Measurements from ENCODE around the gene NDUFS8.
A peak's percentile ranks its signal among the peaks of the same experiment; 100 is the strongest.

Gene NDUFS8

GRCh38 chr11:68007498-68008380 is 22.7 kb upstream of the NDUFS8 start:
- Mint-ChIP-seq H3K27ac (no peak overlapping the region), H3K27me3 (no peaks in the 10 kb centered on the region), H3K4me3 (no peak overlapping the region), H3K9me3 (no peaks in the 10 kb centered on the region), H3K36me3 (ENCODE audit: insufficient read depth) (peaks cover 10% of the 10 kb centered on the region), H3K4me1 (ENCODE audit: low read depth in 2 of 2) (peaks cover 14 to 18% of the 10 kb centered on the region in 2 donors)
- ATAC-seq (replicated peaks), result no peak
- DNase-seq, result no peak

GRCh38 chr11:68008381-68009337 is 21.8 kb upstream of the NDUFS8 start:
- Mint-ChIP-seq H3K4me1 (ENCODE audit: low read depth in 2 of 2) (peaks cover 11 to 16% of the 10 kb centered on the region in 2 donors), H3K27ac (peak overlapping the region in 1 of 2 donors; percentile 73), H3K27me3 (peaks cover 0 to 2% of the 10 kb centered on the region in 2 donors), H3K4me3 (no peak overlapping the region), H3K36me3 (ENCODE audit: insufficient read depth) (peaks cover 9% of the 10 kb centered on the region), H3K9me3 (no peaks in the 10 kb centered on the region)
- ATAC-seq (replicated peaks) (no peak), DNase-seq (no peak)

GRCh38 chr11:68009391-68010089 is 20.9 kb upstream of the NDUFS8 start:
- no peak overlapping the region for H3K4me3 Mint-ChIP-seq
- no peak for DNase-seq
- H3K36me3 Mint-ChIP-seq (ENCODE audit: insufficient read depth), result peaks cover 3% of the 10 kb centered on the region
- H3K9me3 Mint-ChIP-seq, result no peaks in the 10 kb centered on the region
- peaks cover 0 to 9% of the 10 kb centered on the region in 2 donors for H3K27me3 Mint-ChIP-seq
- no peak for ATAC-seq (replicated peaks)
- no peak overlapping the region for H3K27ac Mint-ChIP-seq
- peaks cover 5 to 10% of the 10 kb centered on the region in 2 donors for H3K4me1 Mint-ChIP-seq (ENCODE audit: low read depth in 2 of 2)

DNA sequence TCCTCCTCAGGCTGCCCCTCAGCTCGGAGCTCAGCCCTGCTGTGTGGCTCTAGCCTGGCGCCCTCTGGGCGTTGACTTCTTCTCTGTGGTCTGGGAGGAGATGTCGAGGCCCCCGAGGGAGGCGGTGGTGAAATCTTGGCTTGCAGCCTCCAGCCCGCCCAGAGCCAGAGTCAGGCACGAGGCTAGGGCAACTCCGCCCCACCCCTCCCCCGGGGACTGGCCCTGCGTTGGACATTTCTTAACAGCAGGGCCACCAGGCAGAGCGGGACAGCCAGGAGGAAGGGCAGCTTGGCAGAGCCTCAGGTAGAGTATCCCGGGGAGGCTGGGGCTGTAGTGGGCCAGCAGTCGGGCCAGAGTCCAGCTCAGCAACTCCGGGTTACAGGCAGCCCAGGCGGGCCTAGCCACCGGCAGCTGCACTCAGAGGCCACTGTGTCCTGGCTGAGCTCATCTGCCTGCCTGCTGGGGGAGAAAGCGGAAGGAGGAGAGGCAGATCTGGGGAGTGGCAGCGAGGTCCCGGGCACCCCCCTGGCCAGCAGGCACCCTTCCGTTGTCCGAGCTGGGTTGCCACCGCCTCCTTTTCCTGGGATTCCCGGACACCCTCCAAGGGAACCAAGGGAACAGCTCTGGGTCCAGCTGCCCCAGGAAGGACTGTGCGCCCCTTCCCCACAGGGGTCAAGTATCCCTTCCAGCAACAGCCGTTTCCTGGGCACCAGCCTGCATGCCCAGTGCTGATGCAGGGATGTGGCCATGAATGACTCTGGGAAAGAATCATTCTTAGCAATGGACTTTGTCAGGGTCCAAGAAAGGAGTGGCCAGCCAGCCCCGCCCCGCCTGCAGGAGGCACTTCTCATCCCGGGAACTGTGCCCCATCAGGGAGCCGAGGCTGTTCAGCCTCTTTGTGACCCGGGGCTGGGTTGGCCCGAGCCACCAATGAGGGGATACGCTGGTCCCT is 20.1 kb upstream of the NDUFS8 start, which contains the start of gene ALDH3B1:
TSS of gene ALDH3B1 (plus strand) at position 238 of the 952 bp plus-strand sequence. CDS start 4,971 bp downstream, outside the sequence.
- ATAC-seq (replicated peaks) (peak; percentile 41), DNase-seq (no peak)
- Mint-ChIP-seq H3K36me3 (ENCODE audit: insufficient read depth) (peaks cover 2% of the 10 kb centered on the region), H3K27me3 (peaks cover 0 to 9% of the 10 kb centered on the region in 2 donors), H3K4me1 (ENCODE audit: low read depth in 2 of 2) (peaks cover 0 to 5% of the 10 kb centered on the region in 2 donors), H3K9me3 (no peaks in the 10 kb centered on the region), H3K27ac (no peak within 1 kb of the TSS), H3K4me3 (no peak within 1 kb of the TSS)

GRCh38 chr11:68011051-68011943 is 19.2 kb upstream of the NDUFS8 start:
- ATAC-seq (replicated peaks), result no peak
- Mint-ChIP-seq H3K36me3 (ENCODE audit: insufficient read depth) (peaks cover 2% of the 10 kb centered on the region), H3K27ac (no peak overlapping the region), H3K27me3 (peaks cover 0 to 9% of the 10 kb centered on the region in 2 donors), H3K4me3 (no peak overlapping the region), H3K9me3 (no peaks in the 10 kb centered on the region), H3K4me1 (ENCODE audit: low read depth in 2 of 2) (peaks cover 0 to 5% of the 10 kb centered on the region in 2 donors)
- no peak for DNase-seq

GRCh38 chr11:68012044-68012842 is 18.2 kb upstream of the NDUFS8 start:
- H3K4me1 Mint-ChIP-seq (ENCODE audit: low read depth in 2 of 2), result peaks cover 0 to 5% of the 10 kb centered on the region in 2 donors
- H3K27me3 Mint-ChIP-seq, result peaks cover 0 to 9% of the 10 kb centered on the region in 2 donors
- H3K36me3 Mint-ChIP-seq (ENCODE audit: insufficient read depth), result peaks cover 2% of the 10 kb centered on the region
- DNase-seq (no peak), ATAC-seq (replicated peaks) (no peak)
- no peaks in the 10 kb centered on the region for H3K9me3 Mint-ChIP-seq
- H3K27ac Mint-ChIP-seq, result no peak overlapping the region
- no peak overlapping the region for H3K4me3 Mint-ChIP-seq

- H3K27ac Mint-ChIP-seq, result no peak overlapping the region
- DNase-seq, result no peak
- H3K4me3 Mint-ChIP-seq, result no peak overlapping the region
- H3K27me3 Mint-ChIP-seq, result peaks cover 0 to 9% of the 10 kb centered on the region in 2 donors
- no peaks in the 10 kb centered on the region for H3K9me3 Mint-ChIP-seq
- no peak for ATAC-seq (replicated peaks)
- peaks cover 0 to 5% of the 10 kb centered on the region in 2 donors for H3K4me1 Mint-ChIP-seq (ENCODE audit: low read depth in 2 of 2)
- H3K36me3 Mint-ChIP-seq (ENCODE audit: insufficient read depth), result peaks cover 5% of the 10 kb centered on the region
Measured at GRCh38 chr11:68012843-68013610, 17.5 kb upstream of the NDUFS8 start.

DNA sequence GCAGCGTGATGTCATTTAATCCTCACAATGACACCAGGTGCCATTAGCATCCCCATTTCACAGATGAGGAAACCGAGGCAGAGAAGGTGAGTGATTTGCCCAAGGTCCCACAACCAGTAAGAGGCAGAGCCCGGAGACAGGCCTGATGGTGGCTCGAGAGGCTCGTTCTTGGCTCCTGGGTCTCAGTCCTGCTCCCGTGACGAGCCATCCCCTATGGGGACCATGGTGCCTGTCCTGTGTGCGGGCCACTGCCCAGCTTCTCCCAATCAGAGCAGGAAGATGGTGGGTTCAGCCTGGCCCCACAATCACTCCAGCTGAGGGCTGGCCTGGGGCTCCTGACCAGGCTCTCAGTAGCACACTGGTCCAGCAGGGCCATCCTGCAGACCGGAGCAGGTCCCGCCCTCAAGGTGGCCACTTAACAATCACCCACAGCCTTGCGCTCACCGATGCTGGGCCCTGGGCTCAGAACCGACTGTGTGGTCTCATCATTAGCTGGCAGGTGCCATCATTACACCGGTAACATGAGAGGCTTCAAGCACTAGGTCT is 16.8 kb upstream of the NDUFS8 start:
- H3K4me1 Mint-ChIP-seq (ENCODE audit: low read depth in 2 of 2), result peaks cover 0 to 6% of the 10 kb centered on the region in 2 donors
- H3K27ac Mint-ChIP-seq, result no peak overlapping the region
- no peaks in the 10 kb centered on the region for H3K9me3 Mint-ChIP-seq
- H3K27me3 Mint-ChIP-seq, result peaks cover 0 to 9% of the 10 kb centered on the region in 2 donors
- ATAC-seq (replicated peaks) (no peak), DNase-seq (no peak)
- H3K4me3 Mint-ChIP-seq, result no peak overlapping the region
- H3K36me3 Mint-ChIP-seq (ENCODE audit: insufficient read depth), result peaks cover 6% of the 10 kb centered on the region

DNA sequence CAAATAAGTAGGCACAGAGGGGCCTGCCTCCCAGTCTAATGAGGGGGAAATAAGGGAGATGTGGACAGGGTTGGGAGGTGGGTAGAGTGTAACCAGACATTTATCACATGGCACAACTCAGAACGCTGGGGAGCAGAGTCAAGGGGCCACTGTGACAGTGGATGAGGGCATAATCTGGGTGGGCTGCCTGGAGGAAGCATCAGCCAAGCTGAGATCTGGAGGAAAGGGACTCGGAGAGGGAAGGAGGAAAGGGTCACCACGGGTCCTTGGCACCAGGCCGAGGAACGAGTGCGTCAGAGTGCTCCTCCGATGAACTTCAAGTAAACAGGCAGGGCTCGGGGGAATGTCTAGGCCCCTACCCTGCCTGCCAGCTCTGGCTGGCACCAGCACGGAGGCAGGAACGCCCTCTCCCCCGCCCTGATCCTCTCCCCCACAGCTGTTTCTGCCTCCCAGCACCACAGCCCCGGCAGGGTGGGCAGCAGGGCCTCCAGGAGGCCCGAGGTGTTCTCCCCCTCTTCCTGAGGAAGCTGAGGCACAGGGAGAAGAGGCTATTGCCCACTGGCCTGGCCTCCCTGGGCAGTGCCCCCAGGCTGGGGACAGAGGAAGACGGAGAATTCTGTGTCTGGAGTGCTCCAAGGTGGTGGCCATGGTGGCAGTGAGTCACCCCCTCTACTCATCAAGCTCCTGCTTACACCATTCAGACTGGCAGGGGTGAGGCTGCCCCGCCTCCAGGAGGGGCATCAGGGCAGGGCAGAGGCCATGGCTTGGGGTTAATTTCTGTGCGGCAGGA is 16.1 kb upstream of the NDUFS8 start:
- Mint-ChIP-seq H3K27me3 (peaks cover 0 to 9% of the 10 kb centered on the region in 2 donors), H3K36me3 (ENCODE audit: insufficient read depth) (peaks cover 6% of the 10 kb centered on the region), H3K27ac (no peak overlapping the region), H3K9me3 (no peaks in the 10 kb centered on the region), H3K4me3 (no peak overlapping the region), H3K4me1 (ENCODE audit: low read depth in 2 of 2) (peaks cover 0 to 6% of the 10 kb centered on the region in 2 donors)
- ATAC-seq (replicated peaks) (no peak), DNase-seq (no peak)

Data from effector memory CD8-positive, alpha-beta T cell (primary cell).